Ecto neural progenitor cell (in vitro differentiated cells): ENCODE measurements around the gene ARHGEF1.
"Not testable (repeated sequence)": the region's sequence is repeated elsewhere in the genome, so short reads cannot be mapped to it uniquely, and the experiment has no call there.

ENCODE experiments used
- DNase-seq: peaks from one replicate; pipeline ENCODE4 v3.0.0-alpha.2; 2018; ENCODE audit warnings: low spot score

ARHGEF1 gene

DNA sequence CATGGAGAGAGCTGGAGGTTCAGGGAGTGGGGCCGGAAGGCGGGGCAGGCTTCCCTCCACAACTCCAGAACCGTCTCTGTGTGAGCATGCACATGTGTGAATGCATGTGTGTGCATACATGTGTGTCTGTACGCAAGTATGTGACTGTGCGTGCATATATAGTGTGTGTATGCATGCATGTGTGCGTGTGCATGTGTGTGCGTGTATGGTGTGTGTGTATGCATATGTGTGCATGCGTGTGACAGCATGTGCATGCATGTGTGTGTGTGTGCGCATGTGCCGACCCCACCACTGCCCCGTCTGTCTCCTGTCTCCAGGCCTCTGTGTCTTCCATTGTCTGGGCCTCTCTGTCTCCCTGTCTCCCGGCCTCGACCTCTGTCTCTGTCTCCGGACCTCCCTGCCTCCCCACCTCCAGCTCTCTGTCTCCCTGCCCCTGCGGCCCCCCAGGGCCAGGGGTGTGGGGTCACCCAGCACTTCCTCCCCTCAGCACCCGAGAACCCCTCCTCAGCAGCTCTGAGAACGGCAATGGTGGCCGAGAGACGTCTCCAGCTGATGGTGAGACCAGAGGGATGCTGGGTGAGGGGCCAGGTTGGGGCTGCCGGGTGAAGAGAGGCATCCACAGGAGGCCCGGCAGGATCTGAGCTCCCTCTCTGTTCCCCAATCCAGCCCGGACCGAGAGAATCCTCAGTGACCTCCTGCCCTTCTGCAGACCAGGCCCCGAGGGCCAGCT lies 22.5 kb downstream of the ARHGEF1 start:
- no peak for DNase-seq

DNA sequence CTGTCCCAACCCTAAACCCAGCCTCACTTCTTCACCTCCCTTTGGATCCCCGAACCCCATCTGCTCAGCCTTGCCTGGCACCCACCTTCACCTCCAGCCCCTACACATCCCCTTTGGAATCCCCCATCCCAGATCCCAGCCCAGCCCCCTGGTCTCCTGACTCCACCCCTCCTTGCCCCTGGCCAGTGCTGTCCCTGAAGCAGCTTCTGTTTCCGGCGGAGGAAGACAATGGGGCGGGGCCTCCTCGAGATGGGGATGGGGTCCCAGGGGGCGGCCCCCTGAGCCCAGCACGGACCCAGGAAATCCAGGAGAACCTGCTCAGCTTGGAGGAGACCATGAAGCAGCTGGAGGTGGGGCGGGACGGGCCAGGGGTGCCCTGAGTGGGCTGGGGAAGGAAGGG lies 23.3 kb downstream of the ARHGEF1 start:
- DNase-seq: no peak

DNA sequence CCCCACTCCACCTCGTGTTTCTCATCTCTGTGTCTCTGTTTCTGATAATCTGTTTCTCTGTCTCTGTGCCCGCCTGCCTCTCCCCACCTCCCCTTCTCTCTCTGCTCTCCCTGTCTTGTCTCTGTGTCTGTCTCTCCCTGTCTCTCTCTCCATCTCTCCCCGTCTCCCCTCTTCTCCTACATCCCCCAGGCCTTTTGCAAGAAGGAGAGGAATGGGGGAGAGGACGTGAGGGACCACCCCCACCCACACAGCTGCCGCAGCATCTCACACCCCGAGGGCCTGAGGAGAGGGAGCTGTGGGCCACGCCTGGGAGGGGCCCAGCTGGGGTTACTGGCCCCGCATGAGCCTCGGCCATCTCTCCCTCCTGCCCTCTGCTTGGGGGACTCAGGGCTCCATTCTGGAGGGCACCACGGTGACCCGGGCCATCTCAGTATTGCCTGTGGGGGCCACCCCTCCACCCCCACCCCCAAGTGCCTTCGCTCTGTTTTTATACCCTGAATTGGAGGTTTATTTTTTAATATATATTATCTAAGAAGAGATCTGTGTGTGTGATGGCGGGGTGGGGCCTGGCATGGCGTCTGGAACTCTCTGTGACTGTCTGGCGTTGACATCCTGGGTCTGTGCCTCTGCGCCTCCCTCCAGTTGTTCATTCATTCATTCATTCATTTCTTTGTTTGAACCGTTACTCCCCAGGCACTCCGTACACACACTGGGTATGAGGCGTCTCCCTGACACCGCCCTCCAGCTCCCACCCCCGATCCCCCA lies 24.1 kb downstream of the ARHGEF1 start:
- DNase-seq: no peak

DNA sequence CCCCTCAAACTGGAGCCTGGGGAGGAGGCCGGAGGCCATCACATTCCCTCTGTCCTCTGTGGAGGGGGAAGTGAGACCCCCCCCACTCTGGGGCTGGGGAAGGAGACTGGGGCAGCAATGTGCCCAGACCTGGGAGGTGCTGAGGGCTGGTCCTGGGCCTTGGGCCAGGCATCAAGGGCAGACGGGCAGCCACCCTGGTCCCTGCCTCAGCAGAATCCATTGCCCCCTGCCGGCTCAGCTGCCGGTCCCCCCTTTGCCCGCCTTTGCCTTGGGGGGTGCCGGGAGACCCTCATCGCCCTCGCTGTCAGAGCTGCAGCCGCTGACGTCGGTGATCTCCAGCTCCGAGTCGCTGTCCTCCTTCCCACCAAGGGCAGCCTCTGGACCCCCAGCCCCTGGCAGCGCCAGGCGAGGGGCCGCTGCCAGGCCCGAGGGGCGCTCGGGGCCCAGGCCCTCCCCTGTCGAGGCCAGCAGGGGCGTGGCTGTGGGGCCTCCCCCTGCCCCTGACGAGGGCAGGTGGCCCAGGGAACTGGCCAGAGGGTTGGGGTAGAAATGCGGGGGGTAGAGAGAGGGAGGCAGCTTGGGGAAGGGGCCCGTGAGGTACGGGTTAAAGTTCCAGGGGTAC lies 25.1 kb downstream of the ARHGEF1 start:
- no peak for DNase-seq

DNA sequence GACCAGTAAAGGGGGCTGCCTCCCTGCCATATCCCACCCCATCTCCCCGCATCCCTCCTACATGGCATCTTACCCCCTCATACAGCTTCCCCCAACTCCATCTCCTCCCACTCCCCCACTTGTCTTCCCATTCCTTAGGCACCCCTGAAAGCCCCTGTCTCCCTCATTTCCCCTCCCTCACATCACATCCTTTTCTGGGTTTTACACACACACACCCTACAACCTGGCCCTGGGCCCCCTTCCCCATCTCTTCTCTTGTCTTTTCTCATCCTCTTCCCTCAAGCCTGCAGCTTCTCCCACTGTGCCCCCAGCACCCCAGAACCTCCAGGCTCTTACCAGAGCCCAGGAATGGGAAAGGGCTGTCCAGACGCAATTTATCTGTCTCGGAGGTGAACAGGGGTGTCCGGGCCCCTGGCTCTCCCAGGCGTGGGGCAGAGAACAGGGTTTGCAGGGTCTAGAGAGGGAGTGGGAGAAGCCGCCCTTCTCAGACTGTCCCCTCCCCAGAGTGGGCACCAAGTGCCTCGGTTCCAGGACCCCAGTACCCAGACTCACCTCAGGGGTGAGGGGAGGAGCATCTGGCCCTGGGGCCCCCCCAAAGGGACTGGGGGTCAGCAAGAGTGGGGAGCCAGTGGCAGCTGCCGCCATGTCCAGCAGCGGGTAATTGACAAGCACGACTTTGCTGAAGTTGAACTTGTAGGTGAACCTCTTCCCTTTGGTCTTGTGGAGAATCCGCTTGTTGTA lies 25.9 kb downstream of the ARHGEF1 start:
- DNase-seq: no peak

DNA sequence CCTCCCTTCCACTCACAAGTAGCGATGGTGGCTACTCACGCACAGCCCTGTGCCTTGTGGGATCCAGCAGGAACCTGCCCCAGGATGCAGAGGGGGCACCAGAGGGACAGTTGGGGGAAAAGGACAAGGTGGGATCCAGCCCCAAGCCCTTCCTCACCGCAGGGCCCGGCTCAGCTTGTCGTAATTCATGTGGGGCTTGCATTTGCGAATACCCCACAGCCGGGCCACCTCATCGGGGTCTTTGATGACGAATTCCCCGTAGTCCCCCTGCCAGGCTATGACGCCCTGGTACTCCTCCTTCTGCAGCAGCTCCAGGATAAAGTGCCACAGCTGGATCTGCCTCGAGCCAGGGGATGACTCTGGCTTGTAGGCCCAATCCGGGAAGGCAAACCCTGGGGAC lies 26.7 kb downstream of the ARHGEF1 start:
- DNase-seq: no peak

DNA sequence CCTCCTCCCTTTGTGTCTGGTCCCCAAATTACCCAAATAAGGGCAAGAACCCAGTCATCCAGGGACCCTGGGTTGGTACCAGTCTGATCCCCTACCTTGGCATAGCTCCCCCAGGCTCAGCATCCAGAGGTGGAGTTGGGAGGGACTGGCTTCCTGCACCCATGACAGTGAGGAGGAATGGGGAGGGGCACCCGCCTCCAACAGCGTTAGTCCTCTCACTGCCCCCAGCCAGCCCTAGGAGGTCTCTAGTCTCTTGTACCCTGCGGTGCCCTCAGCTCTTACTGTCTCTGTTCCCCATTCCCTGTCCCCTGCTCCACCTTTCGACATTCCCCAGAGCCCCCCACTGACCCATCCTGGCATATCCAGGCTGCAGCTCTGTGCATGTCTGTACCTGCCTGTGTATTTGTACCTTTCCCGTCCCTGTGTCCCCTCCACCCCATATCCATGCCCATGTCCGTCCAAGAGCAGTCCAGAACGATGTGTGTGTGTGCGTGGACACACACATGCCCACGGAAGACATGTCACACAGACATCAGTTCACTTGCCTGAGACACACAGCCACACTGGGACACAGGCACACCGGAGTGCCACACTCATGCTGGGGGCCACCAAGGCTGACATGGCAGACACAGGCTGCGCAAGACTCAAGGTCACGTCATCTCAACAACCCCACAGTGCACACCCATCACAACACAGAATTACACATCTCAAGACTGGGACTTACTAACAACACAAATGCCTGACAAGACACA lies 27.4 kb downstream of the ARHGEF1 start:
- no peak for DNase-seq

DNA sequence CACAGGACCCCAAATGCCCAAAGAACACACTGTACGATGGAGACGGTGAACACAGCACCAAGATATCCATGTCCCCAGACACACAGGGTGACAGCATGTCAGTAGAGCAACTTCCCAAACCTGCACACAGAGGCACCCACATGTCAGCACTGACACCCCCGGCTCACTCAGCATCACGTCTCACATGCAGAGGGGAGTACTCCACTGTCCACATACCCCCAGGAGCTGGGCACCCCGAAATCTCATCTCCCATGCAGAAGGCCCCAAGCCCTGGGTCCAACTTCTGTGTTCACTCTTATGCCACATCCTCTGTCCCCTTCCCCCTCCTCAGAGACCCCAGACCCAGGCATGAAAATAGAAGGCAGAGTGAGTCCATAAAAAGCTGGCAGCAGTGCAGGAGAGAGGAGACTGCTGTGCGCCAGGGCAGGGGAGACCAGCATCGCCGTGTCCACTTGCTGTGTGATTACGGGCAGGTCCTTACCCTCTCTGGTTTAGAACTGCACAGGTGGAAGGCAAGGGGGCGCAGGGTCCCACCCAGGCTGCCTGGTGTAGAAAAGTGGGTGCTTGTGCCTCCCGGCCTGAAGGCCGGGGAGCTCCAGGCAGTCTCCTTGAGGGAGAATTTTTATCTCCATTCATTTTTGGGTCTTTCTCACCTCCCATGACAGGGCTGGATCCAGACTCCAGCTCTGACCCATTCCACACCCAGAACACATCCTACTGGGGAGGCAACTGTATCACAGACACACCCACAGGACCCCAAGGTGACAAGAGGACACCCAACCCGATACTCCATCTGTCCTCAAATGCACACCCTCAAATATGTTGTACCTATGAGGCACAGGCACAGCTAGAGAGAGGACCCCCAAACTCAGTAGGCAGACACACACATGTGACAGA lies 28.3 kb downstream of the ARHGEF1 start:
- no peak for DNase-seq

DNA sequence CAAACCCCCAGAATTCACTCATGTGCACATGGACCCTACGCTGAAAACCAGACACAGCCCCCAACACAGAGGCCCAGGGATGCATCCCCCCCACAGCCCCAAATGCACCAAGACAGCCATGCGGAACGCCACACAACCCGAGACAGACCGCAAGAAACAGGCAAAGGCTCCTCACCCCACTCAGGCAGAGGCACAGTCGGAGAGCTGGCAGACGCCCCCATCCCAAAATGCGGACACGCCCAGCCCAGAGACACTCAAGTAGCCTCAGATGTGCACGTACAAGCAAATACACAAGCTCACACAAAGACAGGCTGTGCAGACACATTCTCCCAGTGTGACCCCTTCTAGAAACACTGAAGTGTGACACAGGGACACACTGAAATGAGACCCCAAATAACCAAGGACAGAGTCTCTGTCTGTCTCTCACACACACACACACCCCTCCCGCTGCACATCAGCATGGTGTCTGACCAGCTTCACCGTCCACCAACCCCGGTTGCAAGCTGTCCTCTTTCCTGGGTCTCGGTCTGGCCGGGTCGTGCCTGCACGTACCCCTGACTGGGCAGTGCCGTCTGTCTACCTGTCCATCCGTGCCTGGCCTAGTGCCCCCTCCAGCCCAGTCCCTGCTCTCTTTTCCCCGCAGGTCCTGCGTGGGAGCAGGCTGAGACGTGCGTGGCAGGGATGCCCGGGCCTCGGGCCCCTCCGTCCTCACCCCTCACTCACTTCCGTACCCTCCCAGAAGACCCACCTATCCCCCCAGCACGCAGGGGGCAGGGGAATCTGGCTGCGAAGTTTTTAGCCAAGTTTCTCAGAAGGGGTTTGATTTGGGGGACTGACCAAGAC lies 29.1 kb downstream of the ARHGEF1 start:
- no peak for DNase-seq

DNA sequence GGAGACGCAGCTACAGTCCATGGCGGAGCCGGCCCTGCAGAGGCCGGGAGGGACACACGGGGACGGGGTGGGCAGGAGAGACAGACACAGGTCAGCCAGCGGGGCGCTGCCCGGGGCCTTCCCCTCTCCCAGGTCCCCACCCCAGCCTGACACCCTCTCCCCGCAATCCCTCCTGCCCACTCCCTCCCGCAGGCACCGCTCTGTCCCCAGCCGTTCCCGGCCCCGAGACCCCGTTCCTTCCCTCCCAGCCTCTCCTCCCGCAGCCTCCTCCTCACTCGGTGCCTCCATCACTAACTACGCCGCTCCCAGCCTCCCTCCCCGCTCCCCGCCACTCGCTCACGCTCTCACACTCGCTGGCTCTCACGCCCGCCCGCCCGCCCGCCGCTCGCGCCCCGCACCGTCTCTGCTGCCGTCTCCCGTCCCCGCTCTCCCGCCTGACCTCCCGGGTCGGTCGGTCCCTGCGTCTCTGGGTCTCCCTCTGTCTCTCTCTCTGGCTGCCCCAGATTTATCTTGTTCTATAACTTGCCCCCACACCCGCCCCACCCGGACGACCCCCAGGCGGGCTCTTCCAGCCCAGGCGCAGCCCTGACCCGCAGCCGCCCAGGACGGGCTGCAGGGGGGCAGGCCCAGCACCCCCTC lies 30.0 kb downstream of the ARHGEF1 start:
- DNase-seq: no peak

DNA sequence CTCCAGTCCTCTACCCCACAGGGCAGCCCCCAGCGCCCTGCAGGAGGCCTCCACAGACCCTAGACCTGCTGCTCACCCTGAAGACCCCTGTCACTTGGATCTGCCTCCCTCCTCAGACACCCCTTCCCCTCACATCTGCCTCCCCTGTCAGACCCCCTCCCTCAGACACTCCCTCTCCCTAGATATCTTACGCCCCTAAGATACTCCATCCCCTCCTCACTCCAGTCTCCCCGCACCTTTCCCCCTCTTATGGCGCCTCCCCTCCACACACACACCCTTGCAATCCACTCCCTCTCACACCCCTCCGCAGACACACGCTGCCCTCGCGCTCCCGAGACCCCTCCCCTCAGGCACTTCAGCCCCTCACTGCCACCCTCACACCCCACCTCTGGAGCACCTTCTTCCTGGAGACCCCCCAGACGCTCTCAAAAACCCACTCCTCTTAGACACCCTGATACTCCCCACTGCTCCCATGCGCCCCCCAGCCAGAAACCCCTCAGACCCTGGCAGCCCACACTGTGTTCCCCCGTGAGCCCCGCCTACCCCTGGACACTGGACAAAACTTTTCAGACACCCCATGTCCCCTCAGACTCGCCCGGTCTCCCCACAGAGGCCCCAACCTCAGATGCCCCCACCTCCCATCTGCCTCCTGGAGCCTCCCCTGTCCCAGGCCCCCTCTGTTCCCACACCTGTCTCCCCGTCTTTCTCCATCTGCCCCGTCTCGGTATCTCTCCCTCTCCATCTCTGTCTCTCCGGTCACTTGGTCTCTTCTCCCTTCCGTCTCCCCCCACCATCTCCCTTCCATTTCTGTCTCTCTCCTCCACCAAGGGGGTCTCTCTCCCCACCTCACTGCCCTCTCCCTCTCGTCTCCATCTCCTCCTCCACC lies 30.8 kb downstream of the ARHGEF1 start:
- DNase-seq: no peak

DNA sequence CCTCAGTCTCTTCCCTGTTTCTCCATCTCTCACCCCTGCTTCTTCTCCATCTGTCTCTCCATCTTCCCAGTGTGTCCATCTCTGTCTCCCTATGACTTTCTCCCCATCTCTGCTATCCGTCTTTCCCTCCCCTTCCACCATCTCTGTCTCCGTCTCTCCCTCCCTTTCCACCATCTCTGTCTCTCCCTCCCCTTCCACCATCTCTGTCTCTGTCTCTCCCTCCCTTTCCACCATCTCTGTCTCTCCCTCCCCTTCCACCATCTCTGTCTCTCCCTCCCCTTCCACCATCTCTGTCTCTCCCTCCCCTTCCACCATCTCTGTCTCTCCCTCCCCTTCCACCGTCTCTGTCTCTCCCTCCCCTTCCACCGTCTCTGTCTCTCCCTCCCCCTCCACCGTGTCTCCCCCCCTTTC lies 31.4 kb downstream of the ARHGEF1 start:
- DNase-seq: not testable (repeated sequence)

DNA sequence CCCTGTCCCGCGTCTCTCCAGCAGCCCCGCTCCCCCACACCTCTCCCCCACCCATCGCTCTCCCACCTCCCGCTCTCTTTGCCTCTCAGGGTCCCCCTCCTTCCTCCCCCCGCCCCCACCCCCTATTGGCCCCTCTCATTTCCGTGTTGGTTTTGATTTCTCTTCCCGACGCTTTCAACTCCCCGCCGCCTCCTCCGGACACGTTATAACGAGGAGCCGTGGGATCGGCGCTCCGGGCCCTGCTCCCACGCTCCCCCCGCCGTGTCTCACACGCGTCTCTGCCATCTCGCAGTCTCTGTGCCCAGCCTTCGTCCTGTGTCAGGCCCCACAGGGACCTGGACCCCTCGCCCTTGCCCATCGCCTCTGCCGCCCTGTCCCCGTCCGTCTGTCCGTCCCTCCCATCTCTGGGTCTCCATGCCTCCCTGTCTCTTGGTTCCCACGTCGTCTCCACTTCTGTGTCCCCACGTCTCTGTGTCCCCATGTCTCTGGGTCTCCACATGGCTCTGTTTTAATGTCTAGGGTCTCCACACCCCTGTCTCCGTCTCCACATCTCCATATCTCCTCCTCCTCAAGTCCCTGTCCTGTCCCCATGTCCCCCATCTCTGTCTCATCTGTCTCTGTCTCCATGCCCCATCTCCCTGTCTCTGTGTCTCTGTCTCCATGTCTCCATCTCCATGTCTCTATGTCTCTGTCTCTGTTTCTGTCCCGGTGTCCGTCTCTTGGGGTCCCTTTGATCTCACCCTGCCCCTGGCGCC lies 32.2 kb downstream of the ARHGEF1 start:
- DNase-seq: no peak

DNA sequence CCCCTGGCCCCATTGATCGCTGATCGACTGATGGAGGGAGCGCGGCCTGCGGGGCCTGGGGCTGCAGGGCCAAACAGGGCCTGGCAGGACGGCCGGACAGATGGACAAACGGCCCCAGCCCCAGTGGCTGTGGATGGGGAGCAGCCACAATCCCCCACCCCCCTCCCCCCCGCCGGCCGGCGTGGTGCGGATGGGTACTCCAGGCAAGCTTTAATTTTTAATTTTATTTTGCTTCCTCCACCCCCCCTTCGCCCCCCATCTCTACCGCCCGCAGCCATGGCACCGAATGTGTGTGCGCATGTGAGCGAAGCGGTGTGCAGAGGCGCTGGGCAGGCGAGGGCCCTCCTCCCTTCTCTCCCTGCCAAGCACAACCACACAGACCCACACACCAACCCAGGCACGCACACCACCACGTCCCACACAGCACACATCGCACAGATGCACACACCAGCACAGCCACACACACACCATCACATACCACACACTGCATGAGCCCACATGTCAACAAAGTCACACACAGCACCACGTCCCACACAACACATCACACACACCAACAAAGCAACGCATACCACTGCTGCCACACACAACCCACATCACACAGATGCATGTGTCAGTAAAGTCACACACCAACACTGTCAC lies 32.9 kb downstream of the ARHGEF1 start:
- DNase-seq: no peak

DNA sequence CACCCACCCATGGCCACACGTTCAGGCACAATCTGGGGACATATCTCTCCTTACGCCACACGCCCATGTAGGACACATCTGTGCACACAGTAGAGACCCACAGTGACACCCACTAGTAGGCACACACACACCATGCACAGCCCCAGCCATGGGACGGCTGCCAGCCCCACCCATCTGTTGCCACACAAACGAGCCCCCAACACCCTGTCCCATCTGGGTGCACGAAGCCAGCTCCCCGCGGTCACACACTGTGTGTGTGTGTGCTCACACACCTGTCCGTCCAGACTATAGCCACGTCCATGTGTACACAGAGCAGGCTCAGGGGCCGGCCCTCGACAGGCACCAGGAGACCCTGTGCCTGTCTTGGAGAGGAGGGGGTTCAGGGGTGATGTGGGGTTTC lies 34.7 kb downstream of the ARHGEF1 start:
- DNase-seq: no peak

DNA sequence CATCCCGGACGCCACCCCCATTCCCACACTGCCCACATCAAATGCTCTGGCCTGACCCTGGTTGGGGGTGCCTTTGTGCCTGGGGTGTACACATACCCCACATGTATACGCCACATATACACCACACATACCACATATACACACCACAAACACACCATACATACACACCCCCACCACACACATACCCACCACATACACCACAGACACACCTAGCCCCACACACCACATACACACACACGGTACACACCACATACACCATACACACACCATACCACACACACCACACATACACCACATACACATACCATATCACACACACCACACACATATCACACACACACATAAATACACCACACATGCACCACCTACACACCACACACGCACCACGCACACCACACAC lies 35.1 kb downstream of the ARHGEF1 start:
- DNase-seq: no peak

DNA sequence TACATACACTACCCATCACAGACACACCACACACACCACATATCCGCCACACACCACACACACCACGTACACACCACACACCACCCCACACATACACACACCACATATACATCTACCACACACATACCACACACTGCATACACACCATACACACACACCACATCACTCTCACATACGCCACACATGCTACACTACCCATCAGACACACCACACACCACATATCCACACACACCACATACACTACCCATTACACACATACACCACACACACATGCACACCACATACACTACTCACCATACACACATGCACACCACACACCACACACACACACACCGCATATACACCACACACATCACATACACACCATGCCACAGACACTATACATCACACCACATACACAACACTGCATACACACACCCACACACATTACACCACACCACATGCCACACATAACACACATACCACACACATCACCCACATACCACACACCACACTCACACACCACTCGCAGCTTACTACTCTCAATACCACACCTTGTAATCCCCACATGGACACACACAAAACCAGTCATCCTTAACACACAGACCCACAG lies 35.8 kb downstream of the ARHGEF1 start:
- DNase-seq: no peak
